PC-9 (cell line): ENCODE data around the gene GSTO2. TPM values are rescaled to one million over a fixed set of nuclear protein-coding genes. Genes with fewer than 3 reads are reported as not detected.

Experiments
- BruUV-seq: library from RNA; stranded (reverse); fragments of 400-500 nt; replicated peaks from 2 replicates; lab custom pipeline; 2021; lab: Mats Ljungman, UMichigan
- CTCF ChIA-PET: fragments of 300-600 bp; sonication (Branson Sonifier 250); formaldehyde crosslinking; loops from one replicate; lab custom pipeline; 2022; ENCODE audit warnings: antibody characterized with exemption; lab: Charles Lee
- POLR2A ChIA-PET: fragments of 300-600 bp; sonication (Branson Sonifier 250); formaldehyde crosslinking; loops from one replicate; lab custom pipeline; 2022; ENCODE audit warnings: antibody characterized with exemption; ENCODE audit not compliant: unreplicated experiment; lab: Charles Lee
- DNase-seq, 2 experiments: peaks; one replicate each; pipeline versions ENCODE4 v3.0.0 to v3.0.0-alpha.2; 2015 to 2022; ENCODE audit warnings: mixed read lengths in 1 of 2
- H2AFZ ChIP-seq: fragments of 200-600 bp; sonication (generic); 2 replicates; pipeline ENCODE4 v1.8.1; 2017; ENCODE audit warnings: antibody characterized with exemption
- H3F3A ChIP-seq: fragments of 200-600 bp; sonication (generic); 2 replicates; pipeline ENCODE4 v1.8.1; 2017; ENCODE audit warnings: antibody characterized with exemption, mild to moderate bottlenecking, low read depth; ENCODE audit not compliant: insufficient read depth
- H3K27ac ChIP-seq: fragments of 200-600 bp; sonication (generic); 2 replicates; pipeline ENCODE4 v1.6.1; 2016; ENCODE audit warnings: mixed run types
- H3K27me3 ChIP-seq: fragments of 200-600 bp; sonication (generic); 2 replicates; pipeline ENCODE4 v1.6.1; 2016; ENCODE audit warnings: low read depth, mixed run types; ENCODE audit not compliant: insufficient read depth
- H3K36me3 ChIP-seq: fragments of 200-600 bp; sonication (generic); 2 replicates; pipeline ENCODE4 v1.6.1; 2016; ENCODE audit warnings: low read depth, mixed run types
- H3K4me1 ChIP-seq: fragments of 200-600 bp; sonication (generic); replicated peaks from 2 replicates; pipeline ENCODE4 v1.6.1; 2016; ENCODE audit warnings: mixed run types; ENCODE audit not compliant: insufficient read depth
- H3K4me2 ChIP-seq: fragments of 200-600 bp; sonication (generic); 2 replicates; pipeline ENCODE4 v1.6.1; 2017; ENCODE audit warnings: mixed run types
- H3K4me3 ChIP-seq: fragments of 200-600 bp; sonication (generic); 2 replicates; pipeline ENCODE4 v1.6.1; 2016; ENCODE audit warnings: mixed run types
- H3K79me2 ChIP-seq: fragments of 200-600 bp; sonication (generic); 2 replicates; pipeline ENCODE4 v1.6.1; 2017; ENCODE audit warnings: low read depth, mixed run types
- H3K9me2 ChIP-seq: fragments of 200-600 bp; sonication (generic); 2 replicates; pipeline ENCODE4 v1.8.1; 2017; ENCODE audit warnings: mild to moderate bottlenecking; ENCODE audit not compliant: insufficient read depth
- H3K9me3 ChIP-seq: fragments of 200-600 bp; sonication (generic); 2 replicates; pipeline ENCODE4 v1.8.1; 2016; ENCODE audit warnings: low read depth; ENCODE audit not compliant: insufficient read depth
- H4K20me1 ChIP-seq: fragments of 200-600 bp; sonication (generic); 2 replicates; pipeline ENCODE4 v1.8.1; 2017; ENCODE audit not compliant: insufficient read depth
- CTCF ChIP-seq: fragments of 200-600 bp; sonication (generic); conservative IDR thresholded peaks from 2 replicates; pipeline ENCODE4 v1.6.1; 2017; ENCODE audit warnings: mixed run types, antibody characterized with exemption, mild to moderate bottlenecking, moderate library complexity
- EZH2 ChIP-seq: fragments of 200-600 bp; sonication (generic); IDR thresholded peaks from 2 replicates; pipeline ENCODE4 v1.8.0; 2017; ENCODE audit warnings: antibody characterized with exemption, low read depth
- intact Hi-C: fragments of 100-400 bp; cut with micrococcal nuclease; formaldehyde crosslinking; loops from one replicate; pipeline ENCODE4 v1.10.0; 2022; ENCODE audit not compliant: unreplicated experiment
- total RNA-seq: library from RNA; stranded (reverse); gene quantifications from 2 replicates; pipeline ENCODE4 v1.2.3, GENCODE V29; 2021

Gene GSTO2
- total RNA-seq, 1 experiment from 2014 or later: 3.3 TPM

GRCh38 chr10:104299031-104299904 lies 30.3 kb downstream of the GSTO2 start:
- Histone ChIP-seq H3K4me3 (no peak overlapping the region), H3K27me3 (no peaks in the 10 kb centered on the region), H3K4me2 (no peak overlapping the region), H3K36me3 (no peaks in the 10 kb centered on the region), H4K20me1 (no peaks in the 10 kb centered on the region), H3K9me2 (no peaks in the 10 kb centered on the region), H3K4me1 (0 out of 2 replicates have a peak, but pooled peaks cover under 1% of the 10 kb centered on the region), H3K27ac (no peak overlapping the region), H3K79me2 (no peaks in the 10 kb centered on the region), H3F3A (no peaks in the 10 kb centered on the region), H3K9me3 (no peaks in the 10 kb centered on the region; the same call in 1 of the 2 replicates), H2AFZ (no peak overlapping the region)
- BruUV-seq: no TSS peak
- ChIA-PET POLR2A (no interaction called here), CTCF (no interaction called here)
- intact Hi-C loops: no loop called here
- TF ChIP-seq EZH2 (no peak), CTCF (no peak)
- DNase-seq: no peak

GRCh38 chr10:104300002-104300735 lies 31.2 kb downstream of the GSTO2 start:
- H3K27ac ChIP-seq: no peak overlapping the region
- H3K4me3 ChIP-seq: no peak overlapping the region
- BruUV-seq: no TSS peak
- H3K4me1 ChIP-seq: peaks cover 10% of the 10 kb centered on the region
- intact Hi-C loops: no loop called here
- no peak for DNase-seq
- no peaks in the 10 kb centered on the region for H3K27me3 ChIP-seq
- no peaks in the 10 kb centered on the region for H3K36me3 ChIP-seq
- no peaks in the 10 kb centered on the region for H3K79me2 ChIP-seq
- no peak overlapping the region for H2AFZ ChIP-seq
- CTCF ChIA-PET: no interaction called here
- no peaks in the 10 kb centered on the region; the same call in 1 of the 2 replicates for H3K9me3 ChIP-seq
- H3K9me2 ChIP-seq: no peaks in the 10 kb centered on the region
- POLR2A ChIA-PET: no interaction called here
- no peak for TF ChIP-seq CTCF
- no peak for TF ChIP-seq EZH2
- H3F3A ChIP-seq: 0 out of 2 replicates have a peak, but pooled peaks cover under 1% of the 10 kb centered on the region
- no peaks in the 10 kb centered on the region for H4K20me1 ChIP-seq
- H3K4me2 ChIP-seq: no peak overlapping the region

GRCh38 chr10:104300736-104301292 lies 31.8 kb downstream of the GSTO2 start:
- BruUV-seq: no TSS peak
- intact Hi-C loops: no loop called here
- POLR2A ChIA-PET: no interaction called here

More at GRCh38 chr10:104300736-104301292, 31.8 kb downstream of the GSTO2 start:
- H3K9me2 ChIP-seq: no peaks in the 10 kb centered on the region
- H3K27ac ChIP-seq: no peak overlapping the region
- H2AFZ ChIP-seq: no peak overlapping the region
- H3K9me3 ChIP-seq: no peaks in the 10 kb centered on the region; the same call in 1 of the 2 replicates
- no peaks in the 10 kb centered on the region for H3K27me3 ChIP-seq
- no peaks in the 10 kb centered on the region for H3K36me3 ChIP-seq
- CTCF ChIA-PET: no interaction called here
- H3K4me3 ChIP-seq: no peak overlapping the region
- no peak overlapping the region for H3K4me2 ChIP-seq
- no peaks in the 10 kb centered on the region for H3K79me2 ChIP-seq
- H3F3A ChIP-seq: 0 out of 2 replicates have a peak, but pooled peaks cover 4% of the 10 kb centered on the region
- TF ChIP-seq CTCF: no peak
- no peak for TF ChIP-seq EZH2
- H4K20me1 ChIP-seq: no peaks in the 10 kb centered on the region
- DNase-seq: no peak
- peaks cover 15% of the 10 kb centered on the region for H3K4me1 ChIP-seq
